Measurements from ENCODE around the gene C7.

The C7 gene

DNA sequence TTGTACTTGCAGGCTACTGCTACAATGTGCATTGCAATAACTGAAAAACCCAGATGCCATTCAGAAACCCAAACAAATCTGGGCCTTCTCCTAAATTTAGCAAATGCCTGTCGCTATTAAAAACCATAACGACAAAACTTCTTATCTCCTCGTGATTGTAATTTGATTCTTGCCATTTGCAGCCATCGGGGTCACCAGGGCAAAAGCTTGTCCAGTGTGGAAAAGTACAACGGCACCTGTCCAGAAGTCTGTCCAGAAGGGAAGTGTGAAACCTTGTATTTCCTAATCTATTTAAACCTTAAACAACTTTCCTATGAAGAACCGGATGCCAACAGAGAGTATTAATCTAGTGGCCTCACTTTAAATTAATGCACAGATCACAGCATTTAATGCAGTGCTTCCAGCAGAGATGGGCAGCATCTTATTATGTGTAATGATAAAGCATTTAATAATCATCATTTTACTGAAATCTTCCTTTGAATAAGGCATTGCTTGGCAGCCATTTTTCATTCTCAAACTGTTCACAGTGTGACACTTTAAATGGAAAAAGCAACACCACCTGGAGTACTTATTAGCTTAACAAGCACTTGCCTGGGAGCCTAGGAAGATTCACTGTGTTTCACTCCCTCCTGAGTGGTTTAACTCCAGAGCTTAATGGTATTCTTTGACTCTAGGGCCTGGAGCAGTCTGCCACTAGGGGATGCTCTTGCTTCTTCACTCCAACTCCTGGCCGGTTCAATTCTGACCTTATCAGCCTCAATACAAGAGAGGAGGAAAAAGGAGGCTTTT lies 4.9 kb upstream of the C7 start:
- Histone ChIP-seq H3K36me3 (no peaks in the 10 kb centered on the region), H3K9me3 (no peaks in the 10 kb centered on the region), H3K4me3 (ENCODE audit: low read depth, low read length) (no peak overlapping the region), H3K4me1 (peaks cover 4% of the 10 kb centered on the region; the same call in 1 of the 2 replicates), H3K27me3 (no peaks in the 10 kb centered on the region)
- peak; percentile 74 for DNase-seq
- TF ChIP-seq, protein P1, sequence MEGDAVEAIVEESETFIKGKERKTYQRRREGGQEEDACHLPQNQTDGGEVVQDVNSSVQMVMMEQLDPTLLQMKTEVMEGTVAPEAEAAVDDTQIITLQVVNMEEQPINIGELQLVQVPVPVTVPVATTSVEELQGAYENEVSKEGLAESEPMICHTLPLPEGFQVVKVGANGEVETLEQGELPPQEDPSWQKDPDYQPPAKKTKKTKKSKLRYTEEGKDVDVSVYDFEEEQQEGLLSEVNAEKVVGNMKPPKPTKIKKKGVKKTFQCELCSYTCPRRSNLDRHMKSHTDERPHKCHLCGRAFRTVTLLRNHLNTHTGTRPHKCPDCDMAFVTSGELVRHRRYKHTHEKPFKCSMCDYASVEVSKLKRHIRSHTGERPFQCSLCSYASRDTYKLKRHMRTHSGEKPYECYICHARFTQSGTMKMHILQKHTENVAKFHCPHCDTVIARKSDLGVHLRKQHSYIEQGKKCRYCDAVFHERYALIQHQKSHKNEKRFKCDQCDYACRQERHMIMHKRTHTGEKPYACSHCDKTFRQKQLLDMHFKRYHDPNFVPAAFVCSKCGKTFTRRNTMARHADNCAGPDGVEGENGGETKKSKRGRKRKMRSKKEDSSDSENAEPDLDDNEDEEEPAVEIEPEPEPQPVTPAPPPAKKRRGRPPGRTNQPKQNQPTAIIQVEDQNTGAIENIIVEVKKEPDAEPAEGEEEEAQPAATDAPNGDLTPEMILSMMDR (IDR thresholded peaks at IDR 0.05; ENCODE audit: low read depth, low read length): peak; percentile 100

DNA sequence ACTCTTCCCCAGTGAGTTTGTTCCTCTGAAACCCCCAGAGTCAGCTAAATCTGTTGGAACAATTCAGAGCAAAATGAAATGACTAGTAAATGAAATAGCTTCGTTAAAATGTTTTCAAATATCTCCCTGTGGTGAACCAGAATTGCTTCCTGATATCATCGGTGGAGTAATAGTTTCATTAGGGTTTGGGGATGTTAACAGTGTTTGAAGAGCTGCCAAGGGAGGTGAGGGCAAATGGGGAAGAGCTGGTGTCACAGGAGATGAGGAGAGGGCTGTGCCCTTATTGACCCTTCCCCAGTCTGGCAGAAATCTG lies 4.3 kb upstream of the C7 start:
- no peaks in the 10 kb centered on the region for H3K36me3 ChIP-seq
- no peak overlapping the region for H3K4me3 ChIP-seq (ENCODE audit: low read depth, low read length)
- TF ChIP-seq, protein P1 (IDR thresholded peaks at IDR 0.05; ENCODE audit: low read depth, low read length): no peak
- no peak for DNase-seq
- peaks cover 4% of the 10 kb centered on the region; the same call in 1 of the 2 replicates for H3K4me1 ChIP-seq
- no peaks in the 10 kb centered on the region for H3K27me3 ChIP-seq
- H3K9me3 ChIP-seq: no peaks in the 10 kb centered on the region

- no peaks in the 10 kb centered on the region for H3K9me3 ChIP-seq
- H3K4me1 ChIP-seq: peaks cover 4% of the 10 kb centered on the region; the same call in 1 of the 2 replicates
- no peak overlapping the region for H3K4me3 ChIP-seq (ENCODE audit: low read depth, low read length)
- TF ChIP-seq, protein P1 (IDR thresholded peaks at IDR 0.05; ENCODE audit: low read depth, low read length): no peak
- H3K27me3 ChIP-seq: no peaks in the 10 kb centered on the region
- H3K36me3 ChIP-seq: no peaks in the 10 kb centered on the region
- no peak for DNase-seq
Measured at GRCh38 chr5:40906351-40906751, 2.9 kb upstream of the C7 start.

DNA sequence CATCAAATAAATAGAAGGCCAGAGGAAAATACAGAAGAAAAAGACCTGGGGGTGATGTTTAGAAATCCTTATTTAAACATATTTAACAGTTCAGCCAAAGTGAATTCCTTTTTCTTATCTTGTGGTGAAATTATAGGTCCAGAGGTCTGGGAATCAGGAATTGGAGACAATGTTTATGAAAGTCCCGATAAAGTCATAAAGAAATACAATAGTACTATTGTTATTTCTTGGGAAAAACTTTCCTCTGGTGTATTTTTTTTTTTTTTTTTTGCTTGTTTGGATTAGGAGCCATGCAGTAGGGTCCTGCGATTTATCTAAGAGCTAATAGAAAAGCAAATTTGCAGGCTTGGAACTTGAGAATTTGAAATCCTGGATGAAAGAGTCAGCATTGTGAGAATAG lies 426 bp downstream of the C7 start:
- Histone ChIP-seq H3K4me3 (ENCODE audit: low read depth, low read length) (no peak overlapping the region), H3K27me3 (no peaks in the 10 kb centered on the region), H3K9me3 (no peaks in the 10 kb centered on the region), H3K36me3 (no peaks in the 10 kb centered on the region), H3K4me1 (no peaks in the 10 kb centered on the region; the same call in 1 of the 2 replicates)
- no peak for DNase-seq
- TF ChIP-seq, protein P1 (IDR thresholded peaks at IDR 0.05; ENCODE audit: low read depth, low read length): no peak

DNA sequence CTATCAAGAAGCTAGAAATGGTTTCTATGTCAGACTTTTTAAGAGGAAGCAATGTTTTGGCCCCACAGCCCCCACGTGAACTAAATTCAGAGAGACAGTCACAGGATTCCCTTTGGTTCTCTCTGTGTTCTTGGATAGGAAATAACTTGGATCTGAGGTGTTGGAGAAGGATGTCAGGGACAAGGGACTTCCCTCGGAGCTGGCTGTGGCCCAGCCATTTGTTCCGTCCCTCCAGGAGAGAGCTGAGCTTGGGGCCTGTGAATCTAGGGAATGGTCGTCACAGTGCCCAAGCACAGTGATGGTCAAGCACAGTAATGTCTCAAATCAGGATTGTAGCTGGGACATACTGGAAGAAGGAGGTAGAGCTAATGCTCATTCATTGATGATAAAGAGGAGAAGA lies 2.0 kb downstream of the C7 start:
- no peaks in the 10 kb centered on the region for H3K4me1 ChIP-seq
- TF ChIP-seq, protein P1 (IDR thresholded peaks at IDR 0.05; ENCODE audit: low read depth, low read length): no peak
- H3K36me3 ChIP-seq: no peaks in the 10 kb centered on the region
- H3K4me3 ChIP-seq (ENCODE audit: low read depth, low read length): no peak overlapping the region
- no peaks in the 10 kb centered on the region for H3K9me3 ChIP-seq
- no peak for DNase-seq
- H3K27me3 ChIP-seq: no peaks in the 10 kb centered on the region

DNA sequence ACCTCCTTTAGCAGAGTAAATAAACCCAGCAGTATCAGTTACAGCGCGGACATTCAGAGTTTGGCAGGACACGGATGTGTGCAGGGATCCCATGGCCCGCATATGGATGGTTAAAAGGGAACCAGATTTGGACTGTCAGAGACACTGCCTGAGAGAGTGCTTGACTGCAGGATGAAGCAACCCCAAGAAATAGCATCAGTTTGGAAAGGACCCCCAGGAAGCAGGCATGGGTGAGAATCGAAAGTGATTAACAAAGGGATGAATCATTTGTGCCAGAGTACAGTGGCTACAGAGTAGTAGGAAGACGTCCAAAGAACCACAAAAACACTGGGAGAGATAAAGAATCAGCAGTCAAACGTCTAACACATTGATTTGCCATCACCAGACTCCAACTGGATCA lies 5.5 kb downstream of the C7 start:
- H3K36me3 ChIP-seq: no peaks in the 10 kb centered on the region
- no peaks in the 10 kb centered on the region for H3K9me3 ChIP-seq
- H3K4me1 ChIP-seq: no peaks in the 10 kb centered on the region
- DNase-seq: no peak
- no peak overlapping the region for H3K4me3 ChIP-seq (ENCODE audit: low read depth, low read length)
- TF ChIP-seq, protein P1 (IDR thresholded peaks at IDR 0.05; ENCODE audit: low read depth, low read length): no peak
- no peaks in the 10 kb centered on the region for H3K27me3 ChIP-seq
